ENCODE measurements around the gene PRMT1.

The PRMT1 gene

GRCh38 chr19:49730166-49730565, 53.1 kb downstream of the PRMT1 start:
- no peak for DNase-seq

All from CD4-positive, alpha-beta T cell treated with Interleukin-4 for 1 hour (primary cell).